HG03108 (cell line): ENCODE data around the gene SF3B3.

Experiments used
- ATAC-seq: cut with Tn5 transposase; IDR thresholded peaks from one replicate; pipeline ENCODE4 v1.9.1; 2021; ENCODE audit warnings: moderate library complexity; ENCODE audit not compliant: unreplicated experiment

Gene SF3B3

GRCh38 chr16:70561623-70562022 is 38.0 kb downstream of the SF3B3 start:
- no peak for ATAC-seq

GRCh38 chr16:70563636-70564035 is 40.0 kb downstream of the SF3B3 start:
- no peak for ATAC-seq

- no peak for ATAC-seq
Measured at GRCh38 chr16:70565053-70565452, 41.4 kb downstream of the SF3B3 start.

GRCh38 chr16:70568601-70569237 is 45.1 kb downstream of the SF3B3 start:
- no peak for ATAC-seq

GRCh38 chr16:70569752-70570151 is 46.1 kb downstream of the SF3B3 start:
- ATAC-seq, result no peak

GRCh38 chr16:70570967-70571570 is 47.5 kb downstream of the SF3B3 start:
- no peak for ATAC-seq

GRCh38 chr16:70571623-70572022 is 48.0 kb downstream of the SF3B3 start:
- ATAC-seq, result no peak

GRCh38 chr16:70572050-70572925 is 48.7 kb downstream of the SF3B3 start:
- ATAC-seq, result no peak

- no peak for ATAC-seq
Measured at GRCh38 chr16:70572926-70573270, 49.3 kb downstream of the SF3B3 start.

- ATAC-seq, result no peak
Measured at GRCh38 chr16:70573451-70574121, 50.0 kb downstream of the SF3B3 start.

- ATAC-seq, result no peak
Measured at GRCh38 chr16:70574595-70575271, 51.1 kb downstream of the SF3B3 start.

GRCh38 chr16:70575376-70575775 is 51.8 kb downstream of the SF3B3 start:
- no peak for ATAC-seq

GRCh38 chr16:70576431-70577255 is 53.0 kb downstream of the SF3B3 start:
- peak; percentile 91 for ATAC-seq

- ATAC-seq, result no peak
Measured at GRCh38 chr16:70577256-70577698, 53.7 kb downstream of the SF3B3 start.

- no peak for ATAC-seq
Measured at GRCh38 chr16:70578035-70578434, 54.4 kb downstream of the SF3B3 start.

- ATAC-seq, result no peak
Measured at GRCh38 chr16:70579248-70579647, 55.6 kb downstream of the SF3B3 start.

GRCh38 chr16:70579648-70580630 is 56.3 kb downstream of the SF3B3 start:
- no peak for ATAC-seq

GRCh38 chr16:70582280-70582978 is 58.8 kb downstream of the SF3B3 start:
- no peak for ATAC-seq
